IPS-NIHi11 (cell line): ENCODE measurements around the gene EIPR1.
"Not testable (repeated sequence)": the region's sequence is repeated elsewhere in the genome, so short reads cannot be mapped to it uniquely, and the experiment has no call there.

Experiments used
- DNase-seq: peaks from one replicate; pipeline ENCODE4 v3.0.0; 2012; ENCODE audit warnings: mixed read lengths, low spot score

The EIPR1 gene

DNA sequence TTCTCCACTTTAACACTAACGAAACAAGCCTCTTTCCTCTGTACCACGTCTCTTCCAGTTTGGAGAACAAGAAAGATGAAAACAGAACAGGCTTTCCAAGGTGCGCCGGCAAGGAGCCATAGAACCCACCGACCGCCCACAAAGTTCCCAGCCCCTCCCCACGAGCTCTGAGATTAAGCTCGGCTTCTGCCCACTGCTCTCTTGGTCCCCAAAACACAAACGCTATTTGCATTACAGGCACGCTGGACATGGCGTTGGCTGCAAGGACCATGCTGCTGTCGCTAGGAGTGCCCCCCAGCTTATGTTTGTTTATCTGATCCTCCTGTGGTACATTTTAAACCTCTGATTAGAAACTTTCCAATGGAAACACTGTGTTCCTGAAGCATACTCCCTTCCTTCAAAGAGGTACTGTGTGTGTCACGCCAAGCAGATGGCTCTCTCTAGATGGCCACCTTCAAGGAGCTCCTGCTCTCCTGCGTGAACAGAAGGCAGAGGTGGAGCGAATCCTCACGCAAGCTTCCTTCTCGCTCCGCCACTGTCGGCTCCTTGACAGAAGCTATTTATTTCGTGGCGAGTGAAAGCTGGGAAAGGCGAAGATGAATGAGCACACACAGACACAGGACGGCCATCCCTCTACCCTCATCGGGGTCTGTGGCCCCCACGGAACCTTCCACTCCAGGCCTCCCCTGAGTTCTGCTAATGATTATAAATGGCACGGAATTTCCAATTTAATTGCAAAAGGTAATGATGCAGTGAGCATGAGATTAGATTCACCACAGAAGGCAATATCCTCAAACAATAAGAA, 166.2 kb downstream of the EIPR1 start:
- DNase-seq = no peak

DNA sequence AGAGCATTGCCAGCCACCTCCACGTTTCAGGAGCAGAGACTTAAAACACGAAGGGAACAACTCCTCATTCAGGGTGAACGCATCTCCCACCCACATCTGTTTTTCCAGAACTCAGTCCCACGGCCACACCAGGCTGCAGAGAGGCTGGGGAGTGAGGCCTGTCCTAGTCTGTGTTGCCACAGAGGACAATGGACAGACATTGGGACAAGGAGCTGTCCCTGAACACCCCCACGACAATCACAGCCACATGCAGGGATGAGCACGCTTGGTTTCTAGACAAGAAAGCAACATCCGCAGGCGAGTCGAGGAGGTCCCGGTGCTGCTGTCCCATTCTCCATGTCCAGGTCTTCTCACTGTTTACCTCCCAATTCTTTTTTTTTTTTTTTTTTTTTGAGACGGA, 167.4 kb downstream of the EIPR1 start:
- DNase-seq = no peak

DNA sequence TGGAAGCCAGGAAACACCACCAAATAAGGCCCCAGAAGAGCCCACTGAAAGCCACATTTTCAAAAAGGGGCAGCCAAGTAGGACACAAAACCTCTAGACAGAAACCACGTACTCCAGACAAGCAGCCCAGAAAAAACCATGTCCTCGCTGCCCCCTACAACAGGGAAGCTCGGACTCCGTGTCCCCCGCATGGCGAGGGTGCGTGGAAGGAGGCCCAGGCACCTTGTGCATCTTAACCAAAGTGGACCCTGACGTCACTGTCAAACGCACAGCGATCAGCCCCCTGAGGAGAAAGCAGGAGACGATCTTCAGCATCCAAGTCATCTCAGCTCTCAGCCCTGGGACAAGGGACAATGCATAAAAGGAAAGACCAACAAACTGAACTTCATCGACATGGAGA, 168.4 kb downstream of the EIPR1 start:
- DNase-seq = no peak

DNA sequence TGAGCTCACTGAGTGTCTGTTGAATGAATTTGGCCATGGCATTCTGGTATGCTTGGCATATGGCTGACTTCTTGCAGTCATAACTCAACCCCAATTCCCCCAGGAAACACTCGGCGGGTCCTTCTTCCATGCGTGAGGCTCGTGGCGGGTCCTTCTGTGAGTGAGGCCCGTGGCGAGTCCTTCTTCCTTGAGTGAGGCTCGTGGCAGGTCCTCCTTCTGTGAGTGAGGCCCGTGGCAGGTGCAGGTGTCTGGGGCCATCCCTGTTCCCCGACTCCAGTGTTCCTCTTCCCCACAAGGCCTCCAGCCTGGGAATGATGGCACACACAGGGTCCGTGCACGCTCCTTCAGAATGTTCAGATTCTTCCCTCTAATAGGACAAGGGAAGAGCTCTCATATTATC, 169.0 kb downstream of the EIPR1 start:
- DNase-seq = no peak

DNA sequence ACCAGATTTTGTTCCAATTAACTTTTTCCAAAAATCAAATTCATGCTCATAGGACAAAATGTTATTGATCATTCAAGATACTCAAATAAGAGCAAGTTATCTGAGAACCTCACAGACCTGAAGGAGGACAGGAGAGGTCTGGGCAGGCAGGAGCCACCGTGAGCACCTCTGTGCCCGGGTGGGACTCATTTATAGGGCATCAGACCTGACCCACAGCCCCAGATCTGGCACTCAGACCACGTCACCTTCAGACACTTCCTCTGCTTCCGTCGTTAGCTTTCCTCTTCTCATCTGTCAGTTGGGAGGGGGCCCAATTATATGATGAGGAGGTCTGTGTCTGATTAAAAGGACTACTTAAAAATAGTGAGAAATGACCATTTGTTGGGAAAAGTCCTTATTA, 169.4 kb downstream of the EIPR1 start:
- no peak for DNase-seq

DNA sequence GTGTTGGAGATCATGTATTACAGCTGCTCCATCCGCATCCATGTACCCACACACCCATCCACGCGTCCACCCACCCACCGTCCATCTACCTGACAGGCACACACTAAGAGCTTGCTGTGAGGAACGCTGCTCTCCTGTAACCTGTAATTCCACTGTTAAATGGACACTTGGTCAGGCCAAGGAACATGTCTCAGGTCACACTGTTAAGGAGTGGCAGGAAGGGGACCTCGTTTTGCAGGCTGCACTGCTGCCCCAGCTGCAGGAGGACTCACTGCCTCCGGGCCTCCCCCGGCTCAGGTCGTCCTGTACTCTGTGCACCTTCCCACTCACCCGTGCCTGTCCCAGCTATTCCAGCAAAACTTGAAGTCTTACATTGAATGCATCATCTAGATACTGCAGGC, 170.5 kb downstream of the EIPR1 start:
- no peak for DNase-seq

DNA sequence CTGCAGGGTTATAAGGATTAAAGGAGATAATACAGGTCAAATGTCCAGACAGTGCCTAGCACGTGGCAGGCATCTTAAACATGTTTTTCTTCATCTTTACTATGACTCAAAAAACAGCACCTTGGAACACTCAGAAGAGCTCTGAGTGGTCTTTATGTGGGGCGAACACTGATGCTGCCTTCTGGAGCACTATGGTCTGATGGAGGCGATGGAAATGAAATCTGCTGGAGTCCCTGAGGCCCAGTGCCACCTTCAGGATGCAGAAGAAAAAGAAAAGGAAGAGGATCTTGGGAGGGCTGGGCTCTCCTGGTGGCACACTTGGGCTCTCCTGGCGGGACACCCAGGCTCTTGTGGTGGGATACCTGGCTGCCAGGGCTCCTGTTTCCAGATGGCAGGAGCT, 171.8 kb downstream of the EIPR1 start:
- DNase-seq = no peak

DNA sequence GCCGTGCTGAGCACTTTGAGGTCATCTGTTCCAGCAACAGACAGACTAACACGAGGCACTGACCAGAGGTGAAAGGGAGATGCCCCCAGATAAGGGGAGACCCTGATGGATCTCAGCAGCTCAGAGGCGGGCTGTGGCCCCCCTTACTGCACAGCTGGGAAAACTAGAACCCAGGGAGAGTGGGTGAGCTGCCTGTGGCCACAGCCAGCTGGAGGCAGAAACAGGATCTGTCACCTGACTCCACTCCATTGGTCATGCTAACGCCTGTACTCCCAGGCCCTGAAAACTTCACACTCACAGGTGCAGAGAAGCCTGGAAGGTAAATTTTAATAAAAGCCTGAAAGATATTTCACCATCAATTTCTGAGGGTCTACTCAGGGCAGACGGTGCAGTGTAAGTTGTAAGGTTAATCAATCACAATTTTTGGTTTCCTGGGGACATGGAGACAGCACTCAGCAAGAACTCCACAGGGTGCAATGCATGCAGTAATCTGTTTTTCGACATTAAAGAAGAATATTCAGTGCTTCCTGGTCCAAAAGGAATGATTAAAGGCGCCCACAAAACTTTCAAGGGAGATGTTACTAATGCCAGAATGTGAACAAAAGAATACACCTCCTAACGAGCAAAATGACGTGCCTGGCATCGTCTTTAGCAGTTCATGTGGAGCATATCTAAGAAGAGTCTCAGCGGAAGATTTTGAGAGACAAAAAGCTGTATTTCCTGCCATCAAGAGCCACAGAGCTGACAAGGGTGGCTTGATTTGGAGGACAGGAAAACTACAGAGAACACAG, 173.4 kb downstream of the EIPR1 start:
- DNase-seq = no peak

DNA sequence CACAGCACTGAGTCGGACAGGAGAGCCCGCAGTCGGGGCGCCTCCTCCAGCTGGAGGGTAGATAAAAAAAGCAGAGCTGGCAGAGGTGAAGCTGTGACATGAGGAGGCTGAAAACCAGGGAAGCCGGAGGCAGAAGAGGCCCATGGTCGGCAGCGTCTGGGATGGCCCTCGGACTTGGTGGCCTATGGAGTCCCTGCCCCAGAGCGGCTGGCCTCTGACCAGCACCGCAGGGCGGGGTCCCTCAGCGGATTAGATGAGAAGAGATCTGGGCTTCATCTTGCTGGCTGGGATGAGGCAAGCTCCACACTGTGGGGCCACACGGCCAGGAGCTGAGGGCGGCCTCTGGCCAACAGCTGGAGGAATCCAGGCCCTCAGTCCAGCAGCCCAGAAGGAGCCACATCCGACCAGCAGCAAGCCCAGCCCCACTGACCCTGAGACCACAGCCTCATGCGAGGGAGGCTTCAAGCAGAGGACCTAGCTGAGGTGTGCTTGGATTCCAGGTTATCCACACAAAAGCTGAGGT, 174.1 kb downstream of the EIPR1 start:
- DNase-seq = no peak

DNA sequence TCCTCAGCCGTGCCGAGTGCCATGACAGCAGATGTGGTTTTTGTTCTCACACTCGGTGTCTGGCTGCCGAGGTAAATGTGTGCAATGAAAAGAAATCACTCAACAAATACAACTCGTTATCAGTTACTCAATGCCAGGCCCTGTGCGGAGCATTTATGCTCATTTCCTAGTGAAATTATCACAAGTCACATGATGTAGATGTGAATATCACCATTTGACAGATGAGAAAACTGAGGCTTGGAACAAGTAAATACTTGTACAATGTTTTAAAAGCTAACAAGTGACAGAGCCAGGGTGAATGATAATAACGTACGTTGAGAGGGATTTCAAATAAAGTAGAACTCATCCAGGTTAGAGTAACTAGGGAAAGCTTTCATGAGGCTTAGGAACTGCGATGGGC, 174.7 kb downstream of the EIPR1 start:
- DNase-seq = no peak

DNA sequence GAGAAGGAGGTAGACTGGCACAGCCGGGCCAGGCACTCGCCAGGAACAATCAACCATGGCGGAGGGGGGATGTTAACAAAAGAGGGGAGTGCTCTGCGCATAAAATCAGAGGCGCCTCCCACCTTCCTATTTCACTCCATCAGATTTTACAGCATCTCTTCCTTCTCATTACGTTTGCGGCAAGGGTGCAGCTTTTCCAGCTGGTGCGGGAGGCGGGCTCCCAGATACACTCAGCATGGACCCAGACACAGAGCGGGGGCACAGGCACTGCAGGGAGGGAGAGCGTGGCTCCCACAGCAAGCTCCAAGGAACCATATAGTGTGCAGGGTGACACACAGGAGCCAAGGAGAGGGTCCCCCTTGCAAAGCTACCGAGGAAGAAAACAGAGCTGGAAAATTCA, 176.3 kb downstream of the EIPR1 start:
- DNase-seq = no peak

DNA sequence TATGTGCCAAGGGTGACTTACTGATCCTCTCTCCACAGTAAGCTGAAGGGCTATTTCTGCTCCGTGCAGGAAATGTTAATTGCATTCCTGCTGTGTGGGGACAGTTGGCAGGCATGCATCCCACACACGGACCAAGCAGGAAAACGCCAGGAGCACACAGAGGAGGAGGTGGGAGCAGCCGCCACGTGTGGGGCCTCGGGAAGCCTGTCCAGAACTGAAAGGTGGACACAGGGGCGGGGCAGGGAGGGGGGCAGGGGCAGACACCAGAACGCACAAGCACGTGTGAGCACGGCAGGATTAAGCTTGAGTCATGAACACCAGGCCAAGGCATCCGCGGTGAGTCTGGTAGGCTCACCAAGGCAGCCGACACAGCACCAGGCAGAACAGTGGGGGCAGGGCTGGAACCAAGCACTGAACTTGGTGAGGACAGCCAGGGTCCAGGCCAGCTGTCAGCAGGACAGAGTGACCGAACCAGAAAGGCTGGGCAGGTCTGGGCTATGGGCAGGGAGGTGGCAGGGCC, 177.1 kb downstream of the EIPR1 start:
- DNase-seq = no peak

DNA sequence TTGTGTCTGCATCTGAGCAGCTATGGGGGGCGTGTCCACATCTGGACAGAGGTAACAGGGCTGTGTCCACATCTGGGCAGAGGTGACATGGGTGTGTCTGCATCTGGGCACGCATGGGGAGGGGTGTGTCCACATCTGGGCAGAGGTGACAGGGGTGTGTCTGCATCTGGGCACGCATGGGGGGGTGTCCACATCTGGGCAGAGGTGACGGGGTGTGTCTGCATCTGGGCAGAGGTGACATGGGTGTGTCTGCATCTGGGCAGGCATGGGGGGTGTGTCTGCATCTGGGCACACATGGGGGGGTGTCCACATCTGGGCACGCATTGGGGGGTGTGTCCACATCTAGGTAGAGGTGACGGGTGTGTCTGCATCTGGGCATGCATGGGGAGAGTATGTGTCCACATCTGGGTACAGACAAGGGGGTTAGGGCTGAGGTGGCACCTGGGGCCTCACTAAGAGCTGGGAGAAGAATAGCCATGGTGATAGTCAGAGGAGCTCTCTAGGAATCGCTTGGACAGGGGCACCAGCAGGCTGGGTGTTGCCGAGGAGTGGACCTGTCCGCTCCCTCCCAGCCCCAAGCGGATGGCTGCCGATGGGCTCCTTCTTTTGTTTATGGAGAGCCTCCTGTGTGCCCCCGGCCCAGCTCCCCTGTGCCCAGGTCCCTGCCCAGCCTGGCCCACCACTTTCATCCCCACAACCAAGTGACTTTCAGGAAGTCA, 177.8 kb downstream of the EIPR1 start:
- no peak for DNase-seq

DNA sequence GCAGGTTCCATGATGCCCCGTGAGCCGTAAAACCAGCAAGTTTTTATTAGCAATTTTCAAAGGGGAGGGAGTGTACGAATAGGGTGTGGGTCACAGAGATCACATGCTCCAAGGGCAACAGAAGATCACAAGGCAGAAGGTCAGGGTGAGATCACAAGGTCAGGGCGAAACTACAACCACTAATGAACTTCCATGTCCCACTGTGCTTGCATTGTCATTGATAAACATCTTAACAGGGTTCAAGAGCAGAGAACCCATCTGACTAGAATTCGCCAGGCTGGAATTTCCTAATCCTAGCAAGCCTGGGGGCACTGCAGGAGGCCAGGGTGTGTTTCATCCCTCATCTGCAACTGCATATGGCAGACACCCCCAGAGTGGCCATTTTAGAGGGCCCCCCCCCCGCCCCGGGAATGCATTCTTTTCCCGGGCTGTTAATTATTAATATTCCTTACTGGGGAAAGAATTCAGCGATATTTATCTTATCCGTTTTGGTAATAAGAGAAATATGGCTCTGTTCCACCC, 178.9 kb downstream of the EIPR1 start:
- not testable (repeated sequence) for DNase-seq

DNA sequence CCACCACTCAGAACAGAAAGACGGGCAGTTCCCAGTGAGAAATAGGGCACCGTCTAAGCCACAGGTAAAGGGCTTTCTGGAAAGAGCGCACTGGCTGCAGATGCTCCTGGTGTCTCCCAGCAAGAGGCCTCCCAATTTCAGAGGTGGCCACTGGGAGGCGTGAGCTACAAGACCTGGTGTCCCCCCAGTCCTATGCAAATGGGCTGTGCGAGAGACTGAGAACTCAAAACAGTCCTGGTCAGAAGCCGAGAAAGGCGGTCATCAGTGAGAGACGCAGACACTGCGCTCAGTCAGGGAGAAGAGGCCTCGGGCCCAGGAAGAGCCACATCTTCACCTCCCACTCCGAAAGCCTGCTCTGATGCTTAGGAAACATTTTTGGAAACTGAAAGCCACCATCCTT, 179.5 kb downstream of the EIPR1 start:
- DNase-seq = peak; percentile 60

DNA sequence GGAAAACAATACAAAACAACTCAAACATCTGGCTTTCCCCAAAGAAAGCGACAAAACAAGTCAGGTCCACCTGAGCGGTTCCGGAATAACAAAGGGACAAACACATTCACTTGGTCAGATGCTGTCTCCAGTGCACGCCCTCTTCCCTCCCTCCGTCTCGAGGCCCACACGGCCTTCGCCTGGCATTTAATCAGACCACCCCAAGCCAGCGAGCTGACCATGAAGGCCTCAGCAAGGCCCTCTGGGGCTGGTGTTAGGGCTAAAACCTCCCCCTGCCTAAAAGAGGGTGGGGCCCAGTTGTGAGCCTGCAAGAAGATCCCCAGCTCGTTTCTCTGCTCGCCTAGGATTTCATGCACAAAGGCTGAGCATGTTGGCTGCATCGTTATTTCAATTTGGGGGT, 180.3 kb downstream of the EIPR1 start:
- no peak for DNase-seq

DNA sequence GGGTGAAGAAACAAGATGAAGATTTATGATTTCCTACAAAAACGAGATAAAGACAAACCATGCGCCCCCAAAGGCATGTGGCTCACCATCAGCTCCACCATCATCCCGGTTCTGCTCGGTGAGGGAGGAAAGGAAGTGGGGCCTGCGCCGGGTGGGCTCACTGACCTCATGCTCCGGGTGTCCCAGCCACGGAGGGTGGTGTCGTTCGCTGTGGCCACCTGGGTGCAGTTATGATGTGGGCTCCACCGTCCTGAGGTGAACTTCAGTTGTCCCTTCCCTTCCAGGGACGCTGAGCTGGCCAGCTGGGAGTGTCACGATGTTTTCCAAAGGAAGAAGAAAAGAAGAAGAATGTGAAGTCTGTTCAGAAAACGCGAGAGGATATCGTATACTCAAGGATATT, 180.9 kb downstream of the EIPR1 start:
- DNase-seq = no peak

DNA sequence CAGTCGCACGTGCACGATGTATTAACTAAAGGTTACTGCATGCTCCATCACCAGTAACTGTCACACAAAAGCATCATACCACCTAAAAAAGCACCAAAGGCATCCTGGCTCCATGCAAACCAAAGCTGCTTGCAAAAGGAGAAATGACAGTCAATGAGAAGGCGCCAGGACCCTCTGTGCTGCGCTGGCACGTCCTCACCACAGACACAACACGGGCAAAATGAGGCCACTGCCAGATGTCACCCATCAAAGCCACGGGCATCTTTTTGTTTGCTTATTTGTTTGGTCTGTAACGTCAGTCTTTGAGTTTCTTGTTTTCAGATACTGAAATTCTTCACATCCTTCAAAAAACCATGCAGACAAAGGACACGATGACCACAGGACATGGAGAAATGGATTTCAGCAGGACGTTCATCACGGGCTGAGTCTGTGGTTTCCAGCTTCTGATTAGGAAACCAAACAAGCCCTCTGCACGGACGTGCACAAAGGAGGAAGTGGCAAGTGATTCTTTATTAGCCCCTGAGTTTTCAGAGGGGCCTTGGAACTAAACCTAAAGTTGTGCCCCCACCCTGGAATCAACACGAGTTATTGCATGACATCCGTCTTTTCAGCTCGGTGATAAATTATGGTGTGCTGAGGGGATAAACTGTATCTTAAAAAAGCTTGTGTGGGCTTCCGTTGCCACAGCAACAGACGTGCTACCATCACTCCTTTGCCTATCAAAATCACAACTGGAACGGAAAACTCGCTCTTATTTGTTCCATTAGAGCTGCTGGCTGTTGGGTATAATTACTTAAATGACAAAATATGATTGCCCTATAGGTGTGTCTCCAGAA, 181.8 kb downstream of the EIPR1 start:
- no peak for DNase-seq

DNA sequence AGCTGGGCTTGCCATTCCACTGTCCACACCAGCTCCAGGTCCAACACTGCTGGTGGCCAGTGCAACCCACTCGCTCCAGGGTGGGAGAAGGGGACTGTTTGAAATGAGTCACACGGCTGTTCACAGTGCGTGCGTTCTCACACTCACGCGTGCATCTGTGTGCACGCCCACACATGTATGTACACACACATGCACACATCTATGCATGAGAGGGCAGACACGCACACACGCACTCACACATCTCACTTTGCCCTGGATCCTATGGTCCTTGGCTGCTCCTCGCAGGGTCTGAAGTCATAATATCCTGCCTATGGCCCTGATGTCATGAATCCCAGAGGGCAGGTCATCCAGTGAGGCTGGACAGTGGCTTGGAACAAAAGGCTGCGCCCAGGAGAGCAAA, 182.8 kb downstream of the EIPR1 start:
- DNase-seq = no peak

DNA sequence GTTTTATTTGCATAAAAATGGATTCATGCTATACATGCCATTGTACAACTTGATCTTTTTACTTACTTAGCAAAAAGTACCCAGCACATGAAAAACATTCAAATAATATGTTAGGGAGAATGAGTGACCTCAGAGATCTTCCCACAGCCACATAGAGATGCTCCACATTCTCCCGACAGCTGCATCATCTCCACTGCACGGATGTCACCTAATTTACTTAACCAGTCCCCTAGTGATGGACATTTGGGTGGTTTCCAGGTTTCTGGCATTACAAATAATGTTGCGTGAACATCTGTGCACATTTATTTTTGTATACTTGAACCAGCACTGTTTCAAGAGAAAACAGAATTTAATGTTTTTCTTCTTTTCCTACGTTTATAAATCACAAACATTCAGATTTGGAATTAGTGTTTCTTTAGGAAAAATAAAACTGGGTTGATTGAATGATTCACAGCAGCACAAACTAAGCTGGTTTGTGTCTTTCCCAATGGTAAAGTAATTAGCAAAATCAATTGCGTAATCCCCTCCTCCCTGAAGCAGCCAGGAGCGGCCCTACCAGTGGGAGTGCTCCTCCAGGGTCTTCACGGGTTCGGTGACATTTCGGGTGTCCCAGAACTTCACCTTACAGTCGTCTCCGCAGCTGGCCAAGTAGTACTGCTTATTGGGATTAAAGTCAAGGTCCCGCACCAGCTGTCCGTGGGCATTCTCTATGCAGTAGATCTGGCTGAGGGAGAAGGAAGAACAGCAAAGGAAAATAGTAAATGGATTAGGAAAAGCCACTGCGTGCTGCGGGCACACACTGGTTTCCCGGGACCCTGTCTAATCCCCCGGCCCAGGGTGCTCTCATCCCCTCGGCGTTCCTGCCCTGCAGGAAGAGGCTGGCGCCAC, 183.9 kb downstream of the EIPR1 start:
- DNase-seq = no peak
